Measurements from ENCODE around the gene DMD. TPM values are rescaled to one million over a fixed set of nuclear protein-coding genes. Genes with fewer than 3 reads are reported as not detected.

Gene DMD
- total RNA-seq, 4 donors from 2014 or later, result 18.7 to 69.5 (median 38.5) TPM

DNA sequence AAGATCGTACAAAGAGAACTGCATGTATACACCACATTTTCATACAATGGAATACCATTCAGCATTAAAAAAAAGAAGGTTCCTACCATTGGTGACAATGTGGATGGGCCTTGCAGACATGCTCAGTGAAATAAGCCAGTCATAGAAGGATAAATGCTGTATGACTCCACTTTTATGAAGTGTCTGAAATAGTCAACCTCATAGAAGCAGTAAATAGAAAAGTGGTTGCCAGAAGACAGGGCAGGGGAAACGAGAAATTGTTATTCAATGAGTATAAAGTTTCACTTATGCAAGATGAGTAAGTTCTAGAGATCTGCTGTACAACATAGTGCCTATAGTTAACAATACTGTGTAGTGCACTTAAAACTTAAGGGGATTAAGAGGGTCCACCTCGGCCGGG is 1882.1 kb downstream of the DMD start:
- Histone ChIP-seq H3K27ac (no peak overlapping the region), H3K36me3 (no peaks in the 10 kb centered on the region), H3K4me3 (no peak overlapping the region), H3K27me3 (no peaks in the 10 kb centered on the region), H3K9me3 (no peaks in the 10 kb centered on the region), H3K4me1 (no peaks in the 10 kb centered on the region)
- WGBS, result 77% methylated on average over 4 of the region's 4 CpGs
- TF ChIP-seq EP300 (IDR thresholded peaks at IDR 0.05) (no peak), POLR2A (IDR thresholded peaks at IDR 0.05) (no peak)
- TF ChIP-seq, protein P1, sequence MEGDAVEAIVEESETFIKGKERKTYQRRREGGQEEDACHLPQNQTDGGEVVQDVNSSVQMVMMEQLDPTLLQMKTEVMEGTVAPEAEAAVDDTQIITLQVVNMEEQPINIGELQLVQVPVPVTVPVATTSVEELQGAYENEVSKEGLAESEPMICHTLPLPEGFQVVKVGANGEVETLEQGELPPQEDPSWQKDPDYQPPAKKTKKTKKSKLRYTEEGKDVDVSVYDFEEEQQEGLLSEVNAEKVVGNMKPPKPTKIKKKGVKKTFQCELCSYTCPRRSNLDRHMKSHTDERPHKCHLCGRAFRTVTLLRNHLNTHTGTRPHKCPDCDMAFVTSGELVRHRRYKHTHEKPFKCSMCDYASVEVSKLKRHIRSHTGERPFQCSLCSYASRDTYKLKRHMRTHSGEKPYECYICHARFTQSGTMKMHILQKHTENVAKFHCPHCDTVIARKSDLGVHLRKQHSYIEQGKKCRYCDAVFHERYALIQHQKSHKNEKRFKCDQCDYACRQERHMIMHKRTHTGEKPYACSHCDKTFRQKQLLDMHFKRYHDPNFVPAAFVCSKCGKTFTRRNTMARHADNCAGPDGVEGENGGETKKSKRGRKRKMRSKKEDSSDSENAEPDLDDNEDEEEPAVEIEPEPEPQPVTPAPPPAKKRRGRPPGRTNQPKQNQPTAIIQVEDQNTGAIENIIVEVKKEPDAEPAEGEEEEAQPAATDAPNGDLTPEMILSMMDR (IDR thresholded peaks at IDR 0.05), result no peak
- DNase-seq (ENCODE audit: low spot score in 2 of 2), result no peak

DNA sequence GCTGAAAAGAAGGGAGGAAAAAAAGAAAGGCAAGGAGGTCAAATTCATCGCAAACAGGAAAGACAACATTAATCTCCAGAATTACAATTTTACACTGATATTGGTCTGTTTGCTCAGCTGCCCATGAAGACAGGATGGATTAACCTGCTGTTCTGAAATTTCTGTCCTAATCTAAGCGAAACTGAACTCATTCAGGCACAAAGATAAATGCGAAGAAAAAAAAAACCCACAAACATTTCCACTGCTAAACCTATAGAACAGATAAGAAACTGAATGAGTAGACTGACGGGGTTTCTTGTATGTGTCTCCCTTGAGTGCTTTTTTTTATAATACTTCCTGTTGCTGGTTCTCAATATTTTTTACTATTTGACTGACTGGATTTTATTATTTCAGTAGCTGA is 1887.7 kb downstream of the DMD start:
- no peak for DNase-seq (ENCODE audit: low spot score in 2 of 2)
- 69% methylated on average over 4 of the region's 4 CpGs for WGBS
- no peaks in the 10 kb centered on the region for H3K9me3 ChIP-seq
- H3K4me1 ChIP-seq, result no peaks in the 10 kb centered on the region
- H3K27me3 ChIP-seq, result no peaks in the 10 kb centered on the region
- H3K36me3 ChIP-seq, result no peaks in the 10 kb centered on the region
- no peak for TF ChIP-seq POLR2AphosphoS5 (IDR thresholded peaks at IDR 0.05)
- TF ChIP-seq EP300 (IDR thresholded peaks at IDR 0.05), result no peak
- no peak for TF ChIP-seq POLR2A (IDR thresholded peaks at IDR 0.05)
- TF ChIP-seq, protein P1 (IDR thresholded peaks at IDR 0.05), result no peak
- H3K4me3 ChIP-seq, result no peak overlapping the region
- no peak overlapping the region for H3K27ac ChIP-seq

DNA sequence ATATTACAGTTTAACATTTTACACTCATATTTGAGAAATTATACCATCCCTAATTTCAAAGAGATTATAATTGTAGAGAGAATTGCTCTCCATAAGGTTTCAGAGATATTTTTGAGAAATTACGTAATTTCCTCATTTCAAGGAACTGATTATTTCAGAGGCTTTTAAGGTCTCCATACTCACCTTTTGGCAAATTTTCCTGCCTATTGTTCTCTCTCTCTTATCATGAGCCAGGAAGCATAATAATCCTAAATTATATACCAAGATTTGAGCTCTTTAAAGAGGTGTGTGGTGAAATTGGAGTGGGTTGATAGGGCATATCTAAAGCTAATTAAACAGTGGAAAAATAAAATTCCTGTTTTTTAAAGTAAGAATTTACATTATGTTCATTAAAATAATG is 1890.6 kb downstream of the DMD start:
- Histone ChIP-seq H3K27me3 (no peaks in the 10 kb centered on the region), H3K9me3 (no peaks in the 10 kb centered on the region), H3K4me3 (no peak overlapping the region), H3K36me3 (no peaks in the 10 kb centered on the region), H3K4me1 (no peaks in the 10 kb centered on the region), H3K27ac (no peak overlapping the region)
- TF ChIP-seq POLR2AphosphoS5 (IDR thresholded peaks at IDR 0.05) (no peak), EP300 (IDR thresholded peaks at IDR 0.05) (no peak), POLR2A (IDR thresholded peaks at IDR 0.05) (no peak)
- TF ChIP-seq, protein P1 (IDR thresholded peaks at IDR 0.05), result no peak
- DNase-seq (ENCODE audit: low spot score in 2 of 2), result no peak
- WGBS, result 93% methylated on average over 1 of the region's 1 CpG

DNA sequence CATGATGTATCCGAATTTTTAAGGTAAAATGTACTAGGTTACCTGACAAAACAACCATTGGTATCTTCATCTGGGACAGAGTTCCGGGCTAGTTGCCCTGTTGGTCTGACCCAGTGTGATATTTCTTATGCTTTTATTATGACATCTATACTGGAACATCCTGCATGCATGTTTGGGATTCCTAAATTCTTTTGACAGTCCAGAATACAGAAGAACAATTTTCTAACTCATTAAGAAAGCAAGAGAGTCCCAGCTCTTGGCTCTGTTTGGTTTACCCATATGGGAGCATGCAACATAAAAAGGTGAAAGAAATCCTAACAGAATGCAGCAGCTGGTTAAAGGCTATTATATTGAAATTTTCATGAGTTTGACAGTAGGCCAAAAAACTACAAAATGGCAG is 1891.8 kb downstream of the DMD start:
- H3K4me1 ChIP-seq, result no peaks in the 10 kb centered on the region
- H3K27me3 ChIP-seq, result no peaks in the 10 kb centered on the region
- 59% methylated on average over 2 of the region's 2 CpGs for WGBS
- DNase-seq (ENCODE audit: low spot score in 2 of 2), result no peak
- H3K36me3 ChIP-seq, result no peaks in the 10 kb centered on the region
- no peak for TF ChIP-seq POLR2A (IDR thresholded peaks at IDR 0.05)
- no peak overlapping the region for H3K4me3 ChIP-seq
- no peak overlapping the region for H3K27ac ChIP-seq
- no peaks in the 10 kb centered on the region for H3K9me3 ChIP-seq

DNA sequence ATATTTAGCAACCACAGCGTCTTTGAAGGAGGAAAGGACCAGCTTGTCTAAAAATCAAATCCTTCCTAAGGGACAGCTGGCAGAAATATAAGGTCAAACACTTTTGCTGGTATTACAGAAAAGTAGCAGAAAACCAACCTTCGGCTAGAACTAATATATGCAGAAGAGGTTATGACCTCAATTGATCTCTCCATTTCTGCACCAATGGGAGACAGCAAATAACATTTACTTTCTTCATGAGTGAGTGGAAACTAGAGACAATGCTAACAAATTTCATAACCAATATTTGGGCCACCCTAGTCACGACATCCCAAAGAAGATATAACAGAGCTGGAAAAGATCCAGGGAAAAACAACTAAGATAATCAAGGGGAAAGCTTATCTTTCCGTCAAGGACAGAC is 1892.5 kb downstream of the DMD start:
- WGBS, result 76% methylated on average over 4 of the region's 4 CpGs
- no peak overlapping the region for H3K4me3 ChIP-seq
- no peak for TF ChIP-seq POLR2AphosphoS5 (IDR thresholded peaks at IDR 0.05)
- TF ChIP-seq, protein P1 (IDR thresholded peaks at IDR 0.05), result no peak
- no peak for TF ChIP-seq EP300 (IDR thresholded peaks at IDR 0.05)
- TF ChIP-seq POLR2A (IDR thresholded peaks at IDR 0.05), result no peak
- no peaks in the 10 kb centered on the region for H3K4me1 ChIP-seq
- no peak overlapping the region for H3K27ac ChIP-seq
- H3K27me3 ChIP-seq, result no peaks in the 10 kb centered on the region
- no peaks in the 10 kb centered on the region for H3K36me3 ChIP-seq
- DNase-seq (ENCODE audit: low spot score in 2 of 2), result no peak
- no peaks in the 10 kb centered on the region for H3K9me3 ChIP-seq

DNA sequence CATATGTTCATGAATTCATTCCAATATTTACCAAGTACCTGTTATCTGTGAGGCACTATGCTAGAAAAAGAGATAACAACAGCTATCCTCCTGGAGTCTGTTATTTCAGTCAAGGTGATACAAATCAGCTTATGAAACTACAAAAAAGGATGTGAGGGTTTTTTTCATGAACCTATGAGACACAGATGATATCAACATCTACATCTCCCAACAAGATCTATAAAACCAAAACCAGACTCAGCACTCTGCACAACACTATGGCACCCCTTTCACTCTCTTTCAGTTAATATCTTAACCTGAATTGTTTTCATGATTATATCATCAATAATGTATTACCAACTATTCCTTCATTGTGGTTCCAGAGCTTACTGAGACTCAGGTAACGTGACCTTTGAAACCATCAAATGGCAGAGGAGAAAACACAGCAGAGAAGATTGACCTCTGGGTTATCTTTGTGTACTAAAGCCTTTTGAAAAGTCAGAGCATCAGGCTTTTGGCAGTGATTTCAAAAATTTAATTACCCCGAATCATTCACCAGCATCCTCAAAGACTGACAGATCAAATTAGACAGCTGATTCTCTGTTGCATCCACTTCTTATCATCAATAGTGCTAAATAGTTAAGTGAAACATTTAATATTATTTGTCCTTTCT is 1894.9 kb downstream of the DMD start:
- WGBS, result 72% methylated on average over 2 of the region's 2 CpGs
- DNase-seq (ENCODE audit: low spot score in 2 of 2), result no peak

More for the DNA sequence above, 1894.9 kb downstream of the DMD start:
- H3K27ac ChIP-seq, result no peak overlapping the region
- H3K4me1 ChIP-seq, result no peaks in the 10 kb centered on the region
- TF ChIP-seq, protein P1 (IDR thresholded peaks at IDR 0.05), result no peak
- no peak for TF ChIP-seq EP300 (IDR thresholded peaks at IDR 0.05)
- TF ChIP-seq POLR2A (IDR thresholded peaks at IDR 0.05), result no peak
- H3K36me3 ChIP-seq, result no peaks in the 10 kb centered on the region
- no peaks in the 10 kb centered on the region for H3K9me3 ChIP-seq
- H3K27me3 ChIP-seq, result no peaks in the 10 kb centered on the region
- H3K4me3 ChIP-seq, result no peak overlapping the region
